Left hindlimb (tissue), 1 donor: ENCODE data around the gene MICAL2.

Source experiments
- DNase-seq: peaks from one replicate; pipeline ENCODE4 v3.0.0-alpha.2; 2018

MICAL2 gene

GRCh38 chr11:12099132-12099873 lies 11.1 kb upstream of the MICAL2 start:
- no peak for DNase-seq

GRCh38 chr11:12100429-12100828 lies 10.0 kb upstream of the MICAL2 start:
- DNase-seq, result no peak

- DNase-seq, result no peak
Measured at GRCh38 chr11:12100841-12101242, 9.5 kb upstream of the MICAL2 start.

GRCh38 chr11:12101318-12101717 lies 9.1 kb upstream of the MICAL2 start:
- DNase-seq, result no peak

GRCh38 chr11:12102588-12103410 lies 7.6 kb upstream of the MICAL2 start:
- no peak for DNase-seq

- no peak for DNase-seq
Measured at GRCh38 chr11:12103411-12104225, 6.8 kb upstream of the MICAL2 start.

GRCh38 chr11:12105471-12105870 lies 4.9 kb upstream of the MICAL2 start:
- DNase-seq, result no peak

GRCh38 chr11:12106101-12106500 lies 4.3 kb upstream of the MICAL2 start:
- DNase-seq, result no peak

- DNase-seq, result no peak
Measured at GRCh38 chr11:12106501-12106900, 3.9 kb upstream of the MICAL2 start.

- no peak for DNase-seq
Measured at GRCh38 chr11:12108875-12109453, 1.4 kb upstream of the MICAL2 start.

- DNase-seq, result no peak
Measured at GRCh38 chr11:12109591-12110196, 696 bp upstream of the MICAL2 start.

- no peak for DNase-seq
Measured at GRCh38 chr11:12110714-12111548, 541 bp downstream of the MICAL2 start.

GRCh38 chr11:12111549-12112520 lies 1.4 kb downstream of the MICAL2 start:
- DNase-seq, result no peak

- no peak for DNase-seq
Measured at GRCh38 chr11:12112750-12113149, 2.4 kb downstream of the MICAL2 start.

GRCh38 chr11:12113294-12113693 lies 2.9 kb downstream of the MICAL2 start:
- DNase-seq, result no peak

GRCh38 chr11:12114193-12115033 lies 4.0 kb downstream of the MICAL2 start:
- no peak for DNase-seq

- DNase-seq, result no peak
Measured at GRCh38 chr11:12116425-12117032, 6.1 kb downstream of the MICAL2 start.

GRCh38 chr11:12117200-12117599 lies 6.8 kb downstream of the MICAL2 start:
- DNase-seq, result no peak

- DNase-seq, result no peak
Measured at GRCh38 chr11:12117611-12118010, 7.2 kb downstream of the MICAL2 start.
